GM18858 (cell line): Measurements from ENCODE around the gene ODAPH.
"Not testable (repeated sequence)": the region's sequence is repeated elsewhere in the genome, so short reads cannot be mapped to it uniquely, and the experiment has no call there.

Experiments
- ATAC-seq: cut with Tn5 transposase; IDR thresholded peaks from one replicate; pipeline ENCODE4 v1.9.1; 2021; ENCODE audit not compliant: unreplicated experiment

ODAPH gene

GRCh38 chr4:75555294-75556164, at the start of gene ODAPH:
Gene ODAPH (plus strand): TSS chr4:75556066. CDS start chr4:75556083, 17 bp downstream.
- ATAC-seq = peak; percentile 92

- ATAC-seq = not testable (repeated sequence)
Observed at GRCh38 chr4:75509592-75509991, 46.3 kb upstream of the ODAPH start.

GRCh38 chr4:75511841-75512240, 44.0 kb upstream of the ODAPH start:
- no peak for ATAC-seq

GRCh38 chr4:75512386-75513211, 43.3 kb upstream of the ODAPH start:
- ATAC-seq = no peak

- no peak for ATAC-seq
Observed at GRCh38 chr4:75513526-75514130, 42.2 kb upstream of the ODAPH start.

GRCh38 chr4:75514131-75514948, 41.5 kb upstream of the ODAPH start, which contains the start of the genes RCHY1 and THAP6:
Gene RCHY1 (minus strand): TSS chr4:75514403. CDS start chr4:75514286, 117 bp downstream.
Gene THAP6 (plus strand): TSS chr4:75514473. CDS start chr4:75515453, 980 bp downstream.
- ATAC-seq = peak; percentile 87

- no peak for ATAC-seq
Observed at GRCh38 chr4:75514949-75515612, 40.8 kb upstream of the ODAPH start.

GRCh38 chr4:75516144-75516543, 39.7 kb upstream of the ODAPH start:
- ATAC-seq = no peak

GRCh38 chr4:75519452-75519851, 36.4 kb upstream of the ODAPH start:
- not testable (repeated sequence) for ATAC-seq

- ATAC-seq = no peak
Observed at GRCh38 chr4:75525086-75525485, 30.8 kb upstream of the ODAPH start.

- ATAC-seq = no peak
Observed at GRCh38 chr4:75525910-75526309, 30.0 kb upstream of the ODAPH start.

GRCh38 chr4:75527482-75527881, 28.4 kb upstream of the ODAPH start:
- ATAC-seq = no peak

GRCh38 chr4:75530556-75531322, 25.1 kb upstream of the ODAPH start:
- no peak for ATAC-seq

- ATAC-seq = not testable (repeated sequence)
Observed at GRCh38 chr4:75531536-75532143, 24.2 kb upstream of the ODAPH start.

- ATAC-seq = not testable (repeated sequence)
Observed at GRCh38 chr4:75533339-75533887, 22.5 kb upstream of the ODAPH start.

- ATAC-seq = not testable (repeated sequence)
Observed at GRCh38 chr4:75533926-75534325, 21.9 kb upstream of the ODAPH start.

GRCh38 chr4:75537308-75537707, 18.6 kb upstream of the ODAPH start:
- ATAC-seq = not testable (repeated sequence)

- ATAC-seq = no peak
Observed at GRCh38 chr4:75542824-75543223, 13.0 kb upstream of the ODAPH start.
